OCI-M1 (cell line): ENCODE measurements around the gene MRPS10.
"Not testable (repeated sequence)": the region's sequence is repeated elsewhere in the genome, so short reads cannot be mapped to it uniquely, and the experiment has no call there.

Experiments
- DNase-seq: peaks from one replicate; lab custom pipeline; 2025; lab: John Stamatoyannopoulos, UW

MRPS10 gene

GRCh38 chr6:42237857-42238256 is 20.2 kb upstream of the MRPS10 start:
- DNase-seq = no peak

GRCh38 chr6:42236682-42237473 is 19.2 kb upstream of the MRPS10 start:
- DNase-seq = no peak

GRCh38 chr6:42236030-42236429 is 18.4 kb upstream of the MRPS10 start:
- DNase-seq = no peak

GRCh38 chr6:42232035-42232434 is 14.4 kb upstream of the MRPS10 start:
- DNase-seq = no peak

- peak; percentile 71 for DNase-seq
Measured at GRCh38 chr6:42230345-42231321, 13.0 kb upstream of the MRPS10 start.

- DNase-seq = peak; percentile 86
Measured at GRCh38 chr6:42229506-42230119, 12.0 kb upstream of the MRPS10 start.

- no peak for DNase-seq
Measured at GRCh38 chr6:42228305-42228704, 10.6 kb upstream of the MRPS10 start.

GRCh38 chr6:42227173-42227850 is 9.7 kb upstream of the MRPS10 start:
- DNase-seq = peak; percentile 34

GRCh38 chr6:42226645-42227143 is 9.0 kb upstream of the MRPS10 start:
- DNase-seq = no peak

- DNase-seq = peak; percentile 53
Measured at GRCh38 chr6:42226161-42226611, 8.5 kb upstream of the MRPS10 start.

GRCh38 chr6:42225419-42225818 is 7.8 kb upstream of the MRPS10 start:
- no peak for DNase-seq

GRCh38 chr6:42225029-42225339 is 7.3 kb upstream of the MRPS10 start:
- DNase-seq = peak; percentile 37

- no peak for DNase-seq
Measured at GRCh38 chr6:42224222-42225028, 6.8 kb upstream of the MRPS10 start.

- DNase-seq = no peak
Measured at GRCh38 chr6:42222448-42222847, 4.8 kb upstream of the MRPS10 start.

GRCh38 chr6:42221546-42221945 is 3.9 kb upstream of the MRPS10 start:
- DNase-seq = no peak

- no peak for DNase-seq
Measured at GRCh38 chr6:42220807-42221206, 3.1 kb upstream of the MRPS10 start.

GRCh38 chr6:42217157-42217518 is 523 bp downstream of the MRPS10 start:
- DNase-seq = peak; percentile 61

- DNase-seq = not testable (repeated sequence)
Measured at GRCh38 chr6:42216495-42216894, 1.2 kb downstream of the MRPS10 start.

- no peak for DNase-seq
Measured at GRCh38 chr6:42212442-42212841, 5.2 kb downstream of the MRPS10 start.

GRCh38 chr6:42211726-42212125 is 5.9 kb downstream of the MRPS10 start:
- DNase-seq = no peak

GRCh38 chr6:42210551-42210950 is 7.1 kb downstream of the MRPS10 start:
- DNase-seq = no peak
